Lower leg skin (tissue), 3 donors: ENCODE data around the gene NPY5R.

Experiments used
- CTCF ChIP-seq, 3 donors: fragments of 450-650 bp; IDR thresholded peaks; one replicate each; pipeline ENCODE4 v1.5.1; 2016; ENCODE audit warnings: antibody characterized with exemption in 3 of 3, mild to moderate bottlenecking in 3 of 3, moderate library complexity in 2 of 3
- POLR2A ChIP-seq, 2 donors: fragments of 450-650 bp; IDR thresholded peaks; one replicate each; pipeline ENCODE4 v1.6.1; 2016 to 2017; ENCODE audit warnings: antibody characterized with exemption in 2 of 2, mild to moderate bottlenecking in 1 of 2, moderate library complexity in 1 of 2

- no peak for TF ChIP-seq CTCF (IDR thresholded peaks at IDR 0.05)
- no peak for TF ChIP-seq POLR2A (IDR thresholded peaks at IDR 0.05)
These were observed at the start of gene NPY5R for GRCh38 chr4:163343604-163344146.
